Loucy (cell line): Measurements from ENCODE around the gene UBR1.

Experiments used
- H2AFZ ChIP-seq: fragments of 200-600 bp; sonication (generic); 2 replicates; pipeline ENCODE4 v1.6.0; 2016; ENCODE audit warnings: antibody characterized with exemption, mild to moderate bottlenecking, low read length, moderate library complexity
- H3F3A ChIP-seq: fragments of 200-600 bp; 2 replicates; pipeline ENCODE4 v1.6.0; 2016; ENCODE audit warnings: antibody characterized with exemption, low read depth, mild to moderate bottlenecking
- H3K27me3 ChIP-seq: fragments of 200-600 bp; sonication (generic); 2 replicates; pipeline ENCODE4 v1.6.1; 2014; ENCODE audit warnings: low read length, mild to moderate bottlenecking; ENCODE audit not compliant: insufficient read depth, poor library complexity, severe bottlenecking
- H3K36me3 ChIP-seq: fragments of 200-600 bp; sonication (generic); 2 replicates; pipeline ENCODE4 v1.6.1; 2016; ENCODE audit warnings: low read length; ENCODE audit not compliant: insufficient read depth
- H3K4me1 ChIP-seq: fragments of 200-600 bp; sonication (generic); 2 replicates; pipeline ENCODE4 v1.5.1; 2014; ENCODE audit warnings: low read length, mild to moderate bottlenecking; ENCODE audit not compliant: insufficient read depth, poor library complexity, severe bottlenecking
- H3K4me2 ChIP-seq: fragments of 200-600 bp; sonication (generic); 2 replicates; pipeline ENCODE4 v1.6.0; 2014; ENCODE audit warnings: antibody characterized with exemption, low read length, low read depth, mild to moderate bottlenecking; ENCODE audit not compliant: poor library complexity, severe bottlenecking
- H3K4me3 ChIP-seq: fragments of 200-600 bp; sonication (generic); 2 replicates; pipeline ENCODE4 v1.5.1; 2014; ENCODE audit warnings: low read length, mild to moderate bottlenecking, mixed read lengths; ENCODE audit not compliant: poor library complexity, severe bottlenecking
- H3K79me2 ChIP-seq: fragments of 200-600 bp; sonication (generic); 2 replicates; pipeline ENCODE4 v1.6.1; 2014; ENCODE audit warnings: low read length; ENCODE audit not compliant: insufficient read depth
- H3K9ac ChIP-seq: fragments of 200-600 bp; sonication (generic); 2 replicates; pipeline ENCODE4 v1.6.0; 2014; ENCODE audit warnings: mild to moderate bottlenecking, low read depth, low read length, moderate library complexity; ENCODE audit not compliant: poor library complexity, severe bottlenecking
- H3K9me2 ChIP-seq: fragments of 200-600 bp; sonication (generic); replicated peaks from 2 replicates; pipeline ENCODE4 v1.6.1; 2016; ENCODE audit warnings: low read depth, low read length, mixed read lengths
- H3K9me3 ChIP-seq: fragments of 200-600 bp; sonication (generic); 2 replicates; pipeline ENCODE4 v1.6.1; 2014; ENCODE audit warnings: mild to moderate bottlenecking, antibody characterized with exemption, low read length, low read depth; ENCODE audit not compliant: insufficient read depth
- H4K20me1 ChIP-seq: fragments of 200-600 bp; sonication (generic); 2 replicates; pipeline ENCODE4 v1.6.0; 2014; ENCODE audit warnings: antibody characterized with exemption, low read length, mild to moderate bottlenecking; ENCODE audit not compliant: insufficient read depth, poor library complexity, severe bottlenecking
- CTCF ChIP-seq: fragments of 200-600 bp; sonication (generic); conservative IDR thresholded peaks from 2 replicates; pipeline ENCODE4 v1.5.1; 2014; ENCODE audit warnings: mild to moderate bottlenecking, antibody characterized with exemption, low read length
- EZH2phosphoT487 ChIP-seq: fragments of 200-600 bp; IDR thresholded peaks from 2 replicates; pipeline ENCODE4 v1.6.1; 2018; ENCODE audit warnings: antibody characterized with exemption, mild to moderate bottlenecking, moderate library complexity, borderline replicate concordance

Gene UBR1

GRCh38 chr15:43121863-43122262 lies 16.0 kb upstream of the UBR1 start:
- H3K79me2 ChIP-seq = no peaks in the 10 kb centered on the region
- H3K27me3 ChIP-seq = no peaks in the 10 kb centered on the region
- peak overlapping the region; percentile 82 for H3K4me2 ChIP-seq
- no peaks in the 10 kb centered on the region for H3F3A ChIP-seq
- TF ChIP-seq CTCF (no peak), EZH2phosphoT487 (no peak)
- H2AFZ ChIP-seq = peak overlapping the region; percentile 92; the same call in 1 of the 2 replicates
- H3K9ac ChIP-seq = no peak overlapping the region
- H4K20me1 ChIP-seq = no peaks in the 10 kb centered on the region
- no peak overlapping the region for H3K4me3 ChIP-seq
- H3K9me2 ChIP-seq = no peaks in the 10 kb centered on the region
- no peaks in the 10 kb centered on the region for H3K36me3 ChIP-seq
- no peaks in the 10 kb centered on the region for H3K9me3 ChIP-seq
- peaks cover 11% of the 10 kb centered on the region for H3K4me1 ChIP-seq

- H3K79me2 ChIP-seq = no peaks in the 10 kb centered on the region
- H4K20me1 ChIP-seq = no peaks in the 10 kb centered on the region
- H3K9me3 ChIP-seq = no peaks in the 10 kb centered on the region
- no peaks in the 10 kb centered on the region for H3K27me3 ChIP-seq
- H3K9ac ChIP-seq = no peak overlapping the region
- H3K4me1 ChIP-seq = peaks cover 11% of the 10 kb centered on the region
- no peaks in the 10 kb centered on the region for H3K36me3 ChIP-seq
- H3K4me2 ChIP-seq = no peak overlapping the region
- H3K9me2 ChIP-seq = no peaks in the 10 kb centered on the region
- no peak for TF ChIP-seq EZH2phosphoT487
- no peak for TF ChIP-seq CTCF
- no peak overlapping the region for H2AFZ ChIP-seq
- H3K4me3 ChIP-seq = no peak overlapping the region
- no peaks in the 10 kb centered on the region for H3F3A ChIP-seq
These were observed 13.0 kb upstream of the UBR1 start for GRCh38 chr15:43118829-43119228.

GRCh38 chr15:43118286-43118685 lies 12.4 kb upstream of the UBR1 start:
- Histone ChIP-seq H3K79me2 (no peaks in the 10 kb centered on the region), H2AFZ (no peak overlapping the region), H3K36me3 (no peaks in the 10 kb centered on the region), H3K4me3 (no peak overlapping the region), H4K20me1 (no peaks in the 10 kb centered on the region), H3K4me2 (no peak overlapping the region), H3K9ac (no peak overlapping the region), H3K9me3 (no peaks in the 10 kb centered on the region), H3K4me1 (peaks cover 11% of the 10 kb centered on the region), H3F3A (no peaks in the 10 kb centered on the region), H3K9me2 (no peaks in the 10 kb centered on the region), H3K27me3 (no peaks in the 10 kb centered on the region)
- TF ChIP-seq CTCF (no peak), EZH2phosphoT487 (no peak)
